C4-2B (cell line): ENCODE results near the gene IGIP.

ENCODE experiments used
- CTCF ChIP-seq: fragments of 450-650 bp; conservative IDR thresholded peaks from 2 replicates; pipeline ENCODE4 v1.5.1; 2017; ENCODE audit warnings: mild to moderate bottlenecking
- ZFX ChIP-seq: fragments of 450-650 bp; IDR thresholded peaks from 2 replicates; pipeline ENCODE4 v1.6.1; 2017

DNA sequence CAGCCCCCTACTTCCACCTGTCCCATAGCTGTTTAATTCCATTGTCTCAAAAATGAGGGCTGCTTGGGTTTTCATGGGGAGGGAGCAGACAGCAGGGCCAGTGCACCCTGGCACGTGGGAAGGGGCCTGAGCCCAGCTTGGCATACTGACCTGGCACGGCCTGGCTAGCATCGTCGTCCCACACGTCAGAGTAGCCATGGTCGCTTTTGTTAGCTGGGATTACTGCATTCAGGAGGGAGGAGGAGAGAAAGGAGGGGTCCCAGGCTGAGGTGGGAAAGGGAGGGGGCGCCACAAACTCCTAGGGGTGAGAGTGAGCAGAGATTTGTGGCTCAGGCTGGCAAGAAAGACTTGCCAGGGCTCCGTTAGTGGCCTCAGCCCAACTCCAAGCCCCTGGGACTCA, 28.2 kb downstream of the IGIP start:
- TF ChIP-seq CTCF (no peak), ZFX (no peak)
